Panc1 (cell line): ENCODE results near the gene LMBR1L. TPM values are rescaled to one million over a fixed set of nuclear protein-coding genes. Genes with fewer than 3 reads are reported as not detected.

Experiments used
- ATAC-seq: fragments of 200-7000 bp; cut with Tn5 transposase; 2 replicates; pipeline ENCODE4 v1.9.1; 2020; ENCODE audit warnings: mild to moderate bottlenecking, moderate library complexity
- BruUV-seq: library from RNA; stranded (reverse); fragments of 400-500 nt; replicated peaks from 2 replicates; lab custom pipeline; 2021; lab: Mats Ljungman, UMichigan
- CTCF ChIA-PET: fragments of 300-600 bp; sonication (Branson Sonifier 250); formaldehyde crosslinking; loops from one replicate; lab custom pipeline; 2022; ENCODE audit warnings: antibody characterized with exemption; lab: Charles Lee
- POLR2A ChIA-PET: fragments of 300-600 bp; sonication (Branson Sonifier 250); formaldehyde crosslinking; loops from one replicate; lab custom pipeline; 2022; ENCODE audit warnings: antibody characterized with exemption; lab: Charles Lee
- DNase-seq: peaks from one replicate; pipeline ENCODE4 v3.0.0-alpha.2; 2010; ENCODE audit warnings: low read depth, low spot score
- H3K27ac ChIP-seq: 2 replicates; pipeline ENCODE4 v1.5.1; 2011; ENCODE audit warnings: mild to moderate bottlenecking, low read length, inconsistent platforms
- H3K27me3 ChIP-seq: fragments of 200-500 bp; sonication (Bioruptor generic); 2 replicates; pipeline ENCODE4 v1.6.0; 2014; ENCODE audit warnings: low read length, inconsistent platforms; ENCODE audit not compliant: control insufficient read depth, insufficient read depth
- H3K36me3 ChIP-seq: fragments of 200-500 bp; sonication (Bioruptor generic); 2 replicates; pipeline ENCODE4 v1.5.1; 2014; ENCODE audit warnings: inconsistent platforms, mild to moderate bottlenecking, low read length, moderate library complexity; ENCODE audit not compliant: control insufficient read depth, insufficient read depth
- H3K4me1 ChIP-seq: 2 replicates; pipeline ENCODE4 v1.5.1; 2011; ENCODE audit warnings: inconsistent platforms, mild to moderate bottlenecking, low read length, moderate library complexity; ENCODE audit not compliant: control insufficient read depth, insufficient read depth
- H3K4me3 ChIP-seq, 2 experiments: 2 replicates each; pipeline ENCODE4 v1.5.1; 2011 to 2012; ENCODE audit warnings: low read depth in 2 of 2, low read length in 2 of 2, mild to moderate bottlenecking in 2 of 2, inconsistent platforms in 1 of 2, moderate library complexity in 1 of 2
- H3K9me3 ChIP-seq: fragments of 200-500 bp; sonication (Bioruptor generic); 2 replicates; pipeline ENCODE4 v1.5.1; 2014; ENCODE audit warnings: low read depth, mild to moderate bottlenecking, inconsistent platforms, low read length, moderate library complexity; ENCODE audit not compliant: control insufficient read depth, insufficient read depth
- CTCF ChIP-seq: fragments of 450-650 bp; IDR thresholded peaks from 2 replicates; pipeline ENCODE4 v1.5.1; 2017; ENCODE audit warnings: mild to moderate bottlenecking
- POLR2AphosphoS5 ChIP-seq: IDR thresholded peaks from 2 replicates; pipeline ENCODE4 v1.6.1; 2012; ENCODE audit warnings: mild to moderate bottlenecking, low read depth, low read length, moderate library complexity
- REST ChIP-seq, 2 experiments: IDR thresholded peaks; 2 replicates each; pipeline ENCODE4 v1.6.1; 2011 to 2012; ENCODE audit warnings: low read depth in 2 of 2, control low read depth in 1 of 2, low read length in 1 of 2, mild to moderate bottlenecking in 1 of 2, moderate library complexity in 1 of 2; ENCODE audit not compliant: insufficient read depth in 1 of 2
- SIN3A ChIP-seq: IDR thresholded peaks from 2 replicates; pipeline ENCODE4 v1.6.1; 2012; ENCODE audit warnings: low read depth, mild to moderate bottlenecking, low read length, moderate library complexity, borderline replicate concordance; ENCODE audit not compliant: insufficient read depth
- TCF7L2 ChIP-seq: IDR thresholded peaks from 2 replicates; pipeline ENCODE4 v1.6.1; 2011; ENCODE audit warnings: mild to moderate bottlenecking, low read depth, low read length, inconsistent platforms
- in situ Hi-C: cut with HindIII; loops from 2 replicates; pipeline ENCODE4 v1.10.0; 2016; ENCODE audit warnings: low sequenced_read_pairs, low pct_unique_long_range_greater_than_20kb
- intact Hi-C: fragments of 100-400 bp; cut with micrococcal nuclease; formaldehyde crosslinking; loops from one replicate; pipeline ENCODE4 v1.10.0; 2022; ENCODE audit not compliant: unreplicated experiment
- total RNA-seq: library from RNA; stranded (reverse); gene quantifications from one replicate; pipeline ENCODE4 v1.2.1, GENCODE V29; 2021; ENCODE audit not compliant: unreplicated experiment

The LMBR1L gene
- total RNA-seq, 1 experiment from 2014 or later: 34.4 TPM

- intact Hi-C loops (no loop called here), in situ Hi-C loops (no loop called here)
- peak overlapping the region in 1 of 2 experiments; percentile 37; a peak in 2 of 4 replicates for H3K4me3 ChIP-seq
- CTCF ChIA-PET: interaction anchor here (0.5 to 3.6 kb wide), 8 partner anchors 9 to 168 kb away, joined by 3 to 47 read pairs (median 5); no protein-coding TSS in a partner anchor
- no peaks in the 10 kb centered on the region for H3K9me3 ChIP-seq
- POLR2A ChIA-PET: interaction anchor here (0.5 to 0.6 kb wide), 2 partner anchors 92 to 536 kb away, joined by 4 to 5 read pairs; no protein-coding TSS in a partner anchor
- no peak overlapping the region for H3K27ac ChIP-seq
- no peak for TF ChIP-seq REST (IDR thresholded peaks at IDR 0.05; ENCODE audit: insufficient read depth in 1 of 2, low read depth in 2 of 2, low read length in 1 of 2)
- TF ChIP-seq SIN3A: no peak
- no peak for TF ChIP-seq POLR2AphosphoS5
- no peak for TF ChIP-seq TCF7L2
- TF ChIP-seq CTCF: no peak
- ATAC-seq: no peak
- no TSS peak for BruUV-seq
- H3K4me1 ChIP-seq: peaks cover 33% of the 10 kb centered on the region
- no peaks in the 10 kb centered on the region for H3K27me3 ChIP-seq
- DNase-seq: no peak
- no peaks in the 10 kb centered on the region for H3K36me3 ChIP-seq
Observed at GRCh38 chr12:49088932-49089330, 21.7 kb downstream of the LMBR1L start.

GRCh38 chr12:49088150-49088931 lies 22.3 kb downstream of the LMBR1L start:
- POLR2A ChIA-PET: interaction anchor here (0.5 to 0.7 kb wide), 3 partner anchors 43 to 536 kb away, joined by 3 to 5 read pairs (median 4); partner anchors contain the start of gene TUBA1B

More at GRCh38 chr12:49088150-49088931, 22.3 kb downstream of the LMBR1L start:
- Histone ChIP-seq H3K36me3 (no peaks in the 10 kb centered on the region), H3K9me3 (no peaks in the 10 kb centered on the region), H3K27ac (0 out of 2 replicates have a peak overlapping the region, but pooled peaks have one; percentile 57), H3K27me3 (no peaks in the 10 kb centered on the region), H3K4me3 (peak overlapping the region; percentile 13 to 37), H3K4me1 (peaks cover 31% of the 10 kb centered on the region)
- ATAC-seq (peak; percentile 85), DNase-seq (peak; percentile 55)
- CTCF ChIA-PET: interaction anchor here (0.5 to 3.6 kb wide), 16 partner anchors 9 to 147 kb away, joined by 3 to 47 read pairs (median 4); partner anchors contain the start of gene RHEBL1
- TF ChIP-seq REST (IDR thresholded peaks at IDR 0.05; ENCODE audit: insufficient read depth in 1 of 2, low read depth in 2 of 2, low read length in 1 of 2) (0 out of 4 replicates have a peak, but pooled peaks of 1 of the 2 experiments have one; percentile 11), CTCF (peak; percentile 94), SIN3A (no peak)
- no TSS peak for BruUV-seq
- in situ Hi-C loops: no loop called here
- intact Hi-C loops: no loop called here
